ENCODE results near the gene CLEC4G. TPM values are rescaled to one million over a fixed set of nuclear protein-coding genes. Genes with fewer than 3 reads are reported as not detected.

CLEC4G gene
- total and polyA plus RNA-seq, 9 of the 15 experiments (the other 6 are each of a cell fraction or from before 2014, with no cell fraction given) = not detected

DNA sequence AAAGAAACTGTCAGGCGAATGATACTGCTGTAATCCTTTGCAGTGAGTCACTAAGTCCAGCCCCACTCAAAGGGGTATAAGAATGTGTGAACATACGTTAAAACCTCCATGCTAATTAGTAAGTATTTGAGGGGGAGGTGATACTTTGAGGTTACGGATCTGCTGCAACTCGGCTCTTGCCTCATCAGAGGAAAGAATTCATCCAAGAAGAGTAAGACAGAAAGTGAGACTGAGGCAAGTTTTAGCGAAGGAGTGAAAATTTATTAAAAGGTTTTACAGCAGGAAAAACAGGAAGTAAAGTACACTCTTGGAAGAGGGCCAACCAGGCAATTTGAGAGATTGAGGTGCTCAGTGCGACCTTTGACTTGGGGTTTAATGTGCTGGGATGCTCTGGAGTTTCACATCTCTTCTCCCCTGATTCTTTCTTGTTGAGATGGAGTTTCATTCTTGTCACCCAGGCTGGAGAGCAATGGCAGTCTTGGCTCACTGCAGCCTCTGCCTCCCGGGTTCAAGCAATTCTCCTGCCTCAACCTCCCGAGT lies 40.9 kb upstream of the CLEC4G start:
- FAIRE-seq (peak; percentile 26), ATAC-seq (peak; percentile 70), DNase-seq (ENCODE audit: extremely low read depth in 1 of 4, low spot score in 3 of 4) (peak in 1 of 4 experiments; percentile 19)
- no peaks in the 10 kb centered on the region for H3K9me1 ChIP-seq (ENCODE audit: control insufficient read depth, insufficient read depth, low read length)
- POLR2A ChIA-PET = no interaction called here
- no peaks in the 10 kb centered on the region for H3K36me3 ChIP-seq (ENCODE audit: control insufficient read depth, insufficient read depth, low read length)
- in situ Hi-C loops (cut with MboI) = no loop called here
- BruUV-seq (replicated peaks) = no TSS peak
- H3K27me3 ChIP-seq (ENCODE audit: control insufficient read depth in 2 of 2, insufficient read depth in 2 of 2, low read length in 2 of 2) = peaks cover 24 to 49% of the 10 kb centered on the region in 2 experiments; a peak in 4 of 5 replicates
- intact Hi-C loops (cut with micrococcal nuclease) = no loop called here
- no peaks in the 10 kb centered on the region for H4K20me1 ChIP-seq (replicated peaks; ENCODE audit: control insufficient read depth, insufficient read depth, low read length)
- H3K9ac ChIP-seq (ENCODE audit: insufficient read depth in 1 of 2, low read depth in 2 of 2, low read length in 2 of 2) = no peak overlapping the region
- WGBS (ENCODE audit: insufficient coverage, low coverage, missing lambda C conversion rate) = 2% methylated on average over 8 of the region's 8 CpGs
- no peaks in the 10 kb centered on the region for H3K9me3 ChIP-seq (replicated peaks; ENCODE audit: control insufficient read depth, insufficient read depth, low read depth, low read length)
- H3K79me2 ChIP-seq (ENCODE audit: control insufficient read depth, insufficient read depth, low read length) = no peaks in the 10 kb centered on the region
- H2AFZ ChIP-seq (ENCODE audit: low read depth, low read length) = no peak overlapping the region
- H3K4me1 ChIP-seq (replicated peaks in 1 of 2; ENCODE audit: control insufficient read depth in 2 of 2, insufficient read depth in 2 of 2, low read length in 2 of 2) = peaks cover 0 to 2% of the 10 kb centered on the region in 2 experiments; a peak in 3 of 5 replicates
- CTCF ChIA-PET (ENCODE audit: low intra/inter-chr PET ratio) = no interaction called here
- H3K4me3 ChIP-seq = no peak overlapping the region
- no peak overlapping the region for H3K27ac ChIP-seq (ENCODE audit: extremely low read depth, low read depth, low read length)
- peak overlapping the region; percentile 15; the same call in 1 of the 2 replicates for H3K4me2 ChIP-seq (ENCODE audit: insufficient read depth, low read length)
- no peak for TF ChIP-seq BHLHE40 (IDR thresholded peaks at IDR 0.05; ENCODE audit: low read length)
- no peak for TF ChIP-seq PHF8 (IDR thresholded peaks at IDR 0.05; ENCODE audit: borderline replicate concordance, low read length)
- TF ChIP-seq BRD4 (IDR thresholded peaks at IDR 0.05) = no peak
- TF ChIP-seq, protein P1, sequence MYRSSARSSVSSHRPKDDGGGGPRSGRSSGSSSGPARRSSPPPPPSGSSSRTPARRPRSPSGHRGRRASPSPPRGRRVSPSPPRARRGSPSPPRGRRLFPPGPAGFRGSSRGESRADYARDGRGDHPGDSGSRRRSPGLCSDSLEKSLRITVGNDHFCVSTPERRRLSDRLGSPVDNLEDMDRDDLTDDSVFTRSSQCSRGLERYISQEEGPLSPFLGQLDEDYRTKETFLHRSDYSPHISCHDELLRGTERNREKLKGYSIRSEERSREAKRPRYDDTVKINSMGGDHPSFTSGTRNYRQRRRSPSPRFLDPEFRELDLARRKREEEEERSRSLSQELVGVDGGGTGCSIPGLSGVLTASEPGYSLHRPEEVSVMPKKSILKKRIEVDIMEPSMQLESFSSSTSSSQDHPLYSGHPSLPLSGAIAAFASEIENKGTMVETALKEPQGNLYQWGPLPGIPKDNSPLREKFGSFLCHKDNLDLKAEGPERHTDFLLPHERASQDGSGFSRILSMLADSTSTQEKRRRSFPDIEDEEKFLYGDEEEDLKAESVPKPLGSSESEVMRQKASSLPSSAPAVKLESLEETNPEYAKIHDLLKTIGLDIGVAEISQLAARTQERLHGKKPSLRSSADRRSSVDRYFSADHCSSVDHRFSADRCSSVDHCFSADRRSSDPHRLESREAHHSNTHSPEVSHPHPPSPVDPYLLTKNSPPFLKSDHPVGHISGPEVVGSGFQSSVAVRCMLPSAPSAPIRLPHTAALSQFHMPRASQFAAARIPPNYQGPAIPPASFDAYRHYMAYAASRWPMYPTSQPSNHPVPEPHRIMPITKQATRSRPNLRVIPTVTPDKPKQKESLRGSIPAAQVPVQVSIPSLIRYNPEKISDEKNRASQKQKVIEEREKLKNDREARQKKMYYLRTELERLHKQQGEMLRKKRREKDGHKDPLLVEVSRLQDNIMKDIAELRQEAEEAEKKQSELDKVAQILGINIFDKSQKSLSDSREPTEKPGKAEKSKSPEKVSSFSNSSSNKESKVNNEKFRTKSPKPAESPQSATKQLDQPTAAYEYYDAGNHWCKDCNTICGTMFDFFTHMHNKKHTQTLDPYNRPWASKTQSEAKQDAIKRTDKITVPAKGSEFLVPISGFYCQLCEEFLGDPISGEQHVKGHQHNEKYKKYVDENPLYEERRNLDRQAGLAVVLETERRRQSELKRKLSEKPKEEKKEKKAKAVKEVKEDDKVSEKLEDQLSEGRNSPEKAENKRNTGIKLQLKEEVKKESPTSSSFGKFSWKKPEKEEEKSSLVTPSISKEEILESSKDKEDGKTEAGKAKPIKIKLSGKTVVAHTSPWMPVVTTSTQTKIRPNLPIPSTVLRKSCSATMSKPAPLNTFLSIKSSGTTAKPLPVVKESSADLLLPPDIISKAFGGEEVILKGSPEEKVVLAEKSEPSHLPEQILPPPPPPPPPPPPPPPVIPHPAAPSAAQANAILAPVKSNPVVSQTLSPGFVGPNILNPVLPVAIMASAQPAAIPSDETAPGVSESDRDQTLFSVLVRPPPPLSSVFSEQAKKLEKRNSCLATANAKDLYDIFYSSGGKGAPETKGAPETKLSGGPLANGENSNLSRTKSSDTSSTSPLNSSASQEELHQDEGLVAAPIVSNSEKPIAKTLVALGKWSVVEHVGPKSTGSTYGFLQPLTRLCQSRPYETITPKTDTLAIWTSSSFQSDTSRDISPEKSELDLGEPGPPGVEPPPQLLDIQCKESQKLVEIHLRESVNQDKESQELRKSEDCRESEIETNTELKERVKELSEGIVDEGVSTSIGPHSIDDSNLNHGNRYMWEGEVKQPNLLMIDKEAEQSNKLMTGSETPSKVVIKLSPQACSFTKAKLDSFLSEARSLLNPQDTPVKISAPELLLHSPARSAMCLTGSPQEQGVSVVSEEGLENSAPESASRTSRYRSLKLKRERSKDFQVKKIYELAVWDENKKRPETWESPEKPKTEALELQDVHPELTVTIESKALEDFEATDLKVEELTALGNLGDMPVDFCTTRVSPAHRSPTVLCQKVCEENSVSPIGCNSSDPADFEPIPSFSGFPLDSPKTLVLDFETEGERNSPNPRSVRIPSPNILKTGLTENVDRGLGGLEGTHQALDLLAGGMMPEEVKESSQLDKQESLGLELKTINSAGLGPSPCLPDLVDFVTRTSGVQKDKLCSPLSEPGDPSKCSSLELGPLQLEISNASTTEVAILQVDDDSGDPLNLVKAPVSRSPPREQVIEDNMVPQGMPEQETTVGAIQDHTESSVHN (IDR thresholded peaks at IDR 0.05; ENCODE audit: borderline replicate concordance in 1 of 2, low read depth in 1 of 2) = 0 out of 4 replicates have a peak, but pooled peaks of 1 of the 2 experiments have one; percentile 28
- TF ChIP-seq CEBPG (CRISPR knock-in tag; IDR thresholded peaks at IDR 0.05) = no peak
- TF ChIP-seq CEBPG (tag; conservative IDR thresholded peaks at IDR 0.05 in 1 of 2, IDR thresholded peaks at IDR 0.05 in 1 of 2) = peak in 1 of 2 experiments; percentile 73; a peak in 1 of 4 replicates
- no peak for TF ChIP-seq PTRF (tag; IDR thresholded peaks at IDR 0.05)
- TF ChIP-seq, protein P2, sequence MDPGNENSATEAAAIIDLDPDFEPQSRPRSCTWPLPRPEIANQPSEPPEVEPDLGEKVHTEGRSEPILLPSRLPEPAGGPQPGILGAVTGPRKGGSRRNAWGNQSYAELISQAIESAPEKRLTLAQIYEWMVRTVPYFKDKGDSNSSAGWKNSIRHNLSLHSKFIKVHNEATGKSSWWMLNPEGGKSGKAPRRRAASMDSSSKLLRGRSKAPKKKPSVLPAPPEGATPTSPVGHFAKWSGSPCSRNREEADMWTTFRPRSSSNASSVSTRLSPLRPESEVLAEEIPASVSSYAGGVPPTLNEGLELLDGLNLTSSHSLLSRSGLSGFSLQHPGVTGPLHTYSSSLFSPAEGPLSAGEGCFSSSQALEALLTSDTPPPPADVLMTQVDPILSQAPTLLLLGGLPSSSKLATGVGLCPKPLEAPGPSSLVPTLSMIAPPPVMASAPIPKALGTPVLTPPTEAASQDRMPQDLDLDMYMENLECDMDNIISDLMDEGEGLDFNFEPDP (CRISPR knock-in tag; IDR thresholded peaks at IDR 0.05) = no peak
- TF ChIP-seq TEAD4 (IDR thresholded peaks at IDR 0.05; ENCODE audit: low read length) = peak; percentile 45; the same call in 1 of the 2 replicates
- TF ChIP-seq TEAD4 (CRISPR knock-in tag; IDR thresholded peaks at IDR 0.05; ENCODE audit: borderline replicate concordance) = no peak
- TF ChIP-seq NR2C2 (CRISPR knock-in tag; IDR thresholded peaks at IDR 0.05) = no peak
- TF ChIP-seq NR2C2 (tag; IDR thresholded peaks at IDR 0.05) = 0 out of 2 replicates have a peak, but pooled peaks have one; percentile 16
